GM12801 (cell line): ENCODE data around the gene HARBI1.

Experiments used
- TF ChIP-seq, protein P1 (sequence below): IDR thresholded peaks from one replicate; pipeline ENCODE4 v1.5.1; 2011; ENCODE audit warnings: control low read depth; ENCODE audit not compliant: insufficient read length; ENCODE audit errors: extremely low read depth

Gene HARBI1

DNA sequence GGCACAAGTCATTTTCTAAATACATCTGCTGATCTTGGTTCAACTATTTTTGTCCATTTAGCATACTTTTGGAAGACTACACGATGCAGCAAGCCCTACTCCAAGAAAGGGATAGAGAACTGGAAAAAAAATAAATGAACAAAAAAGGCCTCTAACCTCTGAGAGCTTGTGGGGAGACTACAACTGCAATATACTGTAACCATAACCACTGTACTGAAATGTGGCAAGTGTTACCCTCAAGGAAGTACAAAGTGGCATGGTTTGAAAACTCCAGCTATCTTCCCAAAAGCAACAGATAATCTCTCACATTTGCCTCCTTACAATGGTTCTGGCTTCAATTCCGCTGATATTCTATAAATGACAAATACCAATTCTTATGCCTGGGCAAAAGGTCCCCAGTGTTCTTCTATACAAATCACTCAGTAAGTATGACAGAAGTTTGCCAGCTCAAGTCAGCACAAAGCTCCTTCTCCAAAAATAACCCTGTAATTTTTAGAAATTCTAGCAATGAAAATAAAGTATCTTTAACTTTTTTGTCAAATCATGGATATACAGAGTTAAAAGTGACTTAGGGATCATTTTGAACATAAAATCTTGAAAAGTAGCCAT is 46.1 kb downstream of the HARBI1 start:
- TF ChIP-seq, protein P1, sequence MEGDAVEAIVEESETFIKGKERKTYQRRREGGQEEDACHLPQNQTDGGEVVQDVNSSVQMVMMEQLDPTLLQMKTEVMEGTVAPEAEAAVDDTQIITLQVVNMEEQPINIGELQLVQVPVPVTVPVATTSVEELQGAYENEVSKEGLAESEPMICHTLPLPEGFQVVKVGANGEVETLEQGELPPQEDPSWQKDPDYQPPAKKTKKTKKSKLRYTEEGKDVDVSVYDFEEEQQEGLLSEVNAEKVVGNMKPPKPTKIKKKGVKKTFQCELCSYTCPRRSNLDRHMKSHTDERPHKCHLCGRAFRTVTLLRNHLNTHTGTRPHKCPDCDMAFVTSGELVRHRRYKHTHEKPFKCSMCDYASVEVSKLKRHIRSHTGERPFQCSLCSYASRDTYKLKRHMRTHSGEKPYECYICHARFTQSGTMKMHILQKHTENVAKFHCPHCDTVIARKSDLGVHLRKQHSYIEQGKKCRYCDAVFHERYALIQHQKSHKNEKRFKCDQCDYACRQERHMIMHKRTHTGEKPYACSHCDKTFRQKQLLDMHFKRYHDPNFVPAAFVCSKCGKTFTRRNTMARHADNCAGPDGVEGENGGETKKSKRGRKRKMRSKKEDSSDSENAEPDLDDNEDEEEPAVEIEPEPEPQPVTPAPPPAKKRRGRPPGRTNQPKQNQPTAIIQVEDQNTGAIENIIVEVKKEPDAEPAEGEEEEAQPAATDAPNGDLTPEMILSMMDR = no peak

DNA sequence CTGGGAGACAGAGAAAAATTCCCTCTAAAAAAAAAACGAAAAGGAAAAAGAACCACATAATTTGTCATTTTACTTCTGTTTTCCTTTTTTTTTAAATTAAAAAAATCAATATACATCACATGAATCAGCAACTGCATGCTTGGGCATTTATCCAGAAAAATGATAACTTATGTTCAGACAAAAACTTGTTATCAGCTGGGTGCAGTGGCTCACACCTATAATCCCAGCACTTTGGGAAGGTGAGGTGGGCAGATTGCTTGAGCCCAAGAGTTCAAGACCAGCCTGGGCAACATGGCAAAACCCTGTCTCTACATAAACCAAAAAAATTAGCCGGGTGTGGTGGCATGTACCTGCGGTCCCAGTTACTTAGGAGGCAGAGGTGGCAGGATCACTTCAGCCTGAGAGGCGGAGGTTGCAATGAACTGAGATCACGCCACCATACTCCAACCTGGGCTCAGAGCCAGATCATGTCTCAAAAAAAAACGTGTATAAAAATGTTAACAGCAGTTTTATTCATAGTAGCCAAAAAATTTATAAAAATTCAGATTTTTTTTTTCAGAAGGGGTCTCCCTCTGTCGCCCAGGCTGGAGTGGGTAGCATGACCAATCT is 51.7 kb downstream of the HARBI1 start:
- TF ChIP-seq, protein P1 = no peak

DNA sequence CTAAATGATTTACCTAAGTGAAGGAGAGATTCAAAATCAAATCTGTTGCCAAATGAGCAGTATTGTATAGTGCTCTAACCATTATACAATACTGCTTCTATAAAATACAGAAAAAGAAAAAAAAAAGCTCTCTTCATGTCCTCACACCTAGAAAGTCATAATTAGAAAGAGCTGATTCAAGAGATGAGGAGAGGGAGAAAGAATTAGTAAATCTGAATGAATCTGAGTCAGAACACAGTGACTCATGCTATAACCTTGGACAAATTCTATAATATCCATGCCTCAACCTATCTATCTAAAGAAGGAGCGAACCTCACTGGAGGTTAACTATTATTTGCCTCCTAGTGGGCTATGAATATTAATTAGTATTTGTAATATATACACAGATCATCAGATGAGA is 52.6 kb downstream of the HARBI1 start:
- TF ChIP-seq, protein P1 = no peak

DNA sequence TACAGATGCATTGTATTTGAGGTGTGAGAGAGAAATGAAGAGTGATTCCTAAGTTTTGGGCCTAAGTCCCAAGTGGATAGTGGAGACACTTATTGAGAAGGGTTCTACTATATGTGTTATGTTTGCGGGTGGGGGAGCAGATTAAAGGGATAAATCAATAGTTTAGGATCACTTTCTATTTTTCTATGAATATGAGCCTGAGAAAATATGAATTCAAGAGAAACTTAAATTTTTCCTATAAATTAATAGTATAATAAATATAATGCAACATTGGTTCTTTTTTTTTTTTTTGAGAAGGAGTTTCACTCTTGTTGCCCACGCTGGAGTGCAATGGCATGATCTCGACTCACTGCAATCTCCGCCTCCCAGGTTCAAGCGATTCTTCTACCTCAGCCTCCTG is 54.5 kb downstream of the HARBI1 start:
- TF ChIP-seq, protein P1 = no peak

DNA sequence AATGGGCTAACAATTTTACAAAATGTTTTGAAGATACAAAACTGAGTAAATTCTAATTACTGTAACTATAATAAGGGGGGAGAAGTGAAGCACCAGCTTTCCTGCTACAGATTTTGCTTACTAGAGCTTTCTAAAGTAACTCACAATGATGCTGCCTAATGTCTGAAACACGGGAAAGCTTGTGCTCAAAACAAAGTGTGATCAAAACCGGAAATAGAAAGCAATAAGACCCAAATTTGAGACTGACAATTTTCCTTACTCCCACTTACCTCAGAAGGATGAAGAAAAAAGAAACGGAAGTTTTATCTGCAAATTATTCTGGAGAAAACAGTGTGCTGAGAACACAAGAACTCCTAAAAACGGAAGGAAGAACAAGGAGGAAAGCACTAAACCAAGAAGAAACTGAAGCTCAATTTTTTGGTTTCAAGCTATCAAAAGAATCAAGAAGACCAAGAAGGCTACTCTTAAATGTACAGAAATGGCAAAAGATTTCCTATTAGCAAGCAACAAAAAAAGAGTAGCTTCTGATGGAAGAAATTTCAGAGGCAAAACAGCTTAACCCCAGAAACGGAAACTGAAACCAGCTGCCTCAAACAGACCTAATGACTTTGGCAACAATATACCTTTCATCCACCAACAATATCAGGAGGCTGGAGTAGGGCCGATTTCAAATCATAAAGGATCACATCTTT is 56.6 kb downstream of the HARBI1 start:
- TF ChIP-seq, protein P1 = no peak

DNA sequence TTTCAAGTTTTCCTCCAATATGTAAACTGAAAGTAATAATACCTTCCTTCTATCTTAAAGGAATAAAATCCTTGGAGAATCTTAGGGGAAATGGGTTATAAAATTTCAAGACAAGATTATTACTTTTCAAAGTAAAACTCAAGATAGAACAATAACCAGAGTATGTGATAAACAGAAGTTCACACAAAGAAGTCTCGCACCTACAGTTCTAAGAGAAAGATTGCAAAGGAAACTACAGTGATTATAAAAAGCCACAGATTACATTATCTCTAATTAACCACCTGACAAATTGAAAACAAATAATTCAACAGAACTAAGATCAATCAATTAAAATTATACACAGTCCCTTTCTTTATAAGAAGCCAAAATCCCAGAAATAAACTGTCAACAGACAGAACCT is 57.2 kb downstream of the HARBI1 start:
- TF ChIP-seq, protein P1 = no peak

DNA sequence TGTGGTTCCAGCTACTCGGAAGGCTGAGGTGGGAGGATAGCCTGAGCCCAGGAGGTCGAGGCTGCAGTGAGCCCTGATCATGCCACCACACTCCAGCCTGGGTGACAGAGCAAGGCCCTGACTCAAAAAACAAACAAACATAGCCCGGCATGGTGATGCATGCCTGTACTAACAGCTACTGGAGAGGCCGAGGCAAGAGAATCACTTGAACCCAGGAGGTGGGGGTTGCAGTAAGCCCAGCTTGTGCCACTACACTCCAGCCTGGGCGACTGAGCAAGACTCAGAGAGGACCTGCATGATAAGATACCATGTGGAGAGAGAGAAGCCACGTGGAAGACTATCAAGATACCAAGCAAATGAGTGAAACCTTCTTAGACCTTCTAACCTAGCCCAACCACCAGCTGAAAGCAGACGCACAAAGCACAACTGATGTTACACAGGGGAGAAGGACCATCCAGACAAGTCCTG is 59.3 kb downstream of the HARBI1 start:
- TF ChIP-seq, protein P1 = no peak
